ENCODE measurements around the gene KIR3DL3.
"Not testable (repeated sequence)": the region's sequence is repeated elsewhere in the genome, so short reads cannot be mapped to it uniquely, and the experiment has no call there.

Gene KIR3DL3

GRCh38 chr19:54692298-54692615 is 32.0 kb upstream of the KIR3DL3 start:
- in situ Hi-C loops (cut with MboI; ENCODE audit: low sequenced_read_pairs, unreplicated experiment) = no loop called here

GRCh38 chr19:54694648-54695047 is 29.6 kb upstream of the KIR3DL3 start:
- DNase-seq (ENCODE audit: low spot score) = no peak
- no peak for TF ChIP-seq CTCF (IDR thresholded peaks at IDR 0.05; ENCODE audit: borderline replicate concordance, control extremely low read depth, extremely low read depth, insufficient read depth, missing control alignments)
- in situ Hi-C loops (cut with MboI; ENCODE audit: low sequenced_read_pairs, unreplicated experiment) = no loop called here

More at GRCh38 chr19:54692298-54692615, 32.0 kb upstream of the KIR3DL3 start:
- TF ChIP-seq CTCF (IDR thresholded peaks at IDR 0.05; ENCODE audit: borderline replicate concordance, control extremely low read depth, extremely low read depth, insufficient read depth, missing control alignments) = no peak
- DNase-seq (ENCODE audit: low spot score) = no peak

DNA sequence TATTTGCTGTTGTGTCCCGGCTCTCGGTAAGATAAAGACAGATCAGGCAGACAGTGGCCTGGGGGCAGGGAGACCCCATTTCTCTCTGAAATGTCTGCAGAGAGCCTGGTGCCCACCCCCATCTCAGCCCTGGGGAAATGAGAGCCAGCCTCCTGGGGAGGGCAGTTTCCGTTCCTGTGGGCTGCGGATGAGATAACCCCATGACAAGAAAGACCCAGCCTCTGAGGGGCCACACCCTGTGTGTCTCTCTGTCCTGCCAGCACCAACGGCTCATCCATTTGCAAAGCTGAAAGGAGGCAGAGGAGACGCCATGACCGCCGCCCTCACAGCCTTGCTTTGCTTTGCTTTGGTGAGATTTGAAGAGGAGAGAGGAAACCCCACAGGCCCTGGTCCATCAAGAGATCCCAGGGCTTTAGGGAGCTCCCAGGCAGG is 28.1 kb upstream of the KIR3DL3 start:
- no peak for DNase-seq (ENCODE audit: low spot score)
- no peak for TF ChIP-seq CTCF (IDR thresholded peaks at IDR 0.05; ENCODE audit: borderline replicate concordance, control extremely low read depth, extremely low read depth, insufficient read depth, missing control alignments)
- in situ Hi-C loops (cut with MboI; ENCODE audit: low sequenced_read_pairs, unreplicated experiment) = no loop called here

GRCh38 chr19:54696766-54697165 is 27.5 kb upstream of the KIR3DL3 start:
- DNase-seq (ENCODE audit: low spot score) = no peak
- TF ChIP-seq CTCF (IDR thresholded peaks at IDR 0.05; ENCODE audit: borderline replicate concordance, control extremely low read depth, extremely low read depth, insufficient read depth, missing control alignments) = no peak
- in situ Hi-C loops (cut with MboI; ENCODE audit: low sequenced_read_pairs, unreplicated experiment) = no loop called here

DNA sequence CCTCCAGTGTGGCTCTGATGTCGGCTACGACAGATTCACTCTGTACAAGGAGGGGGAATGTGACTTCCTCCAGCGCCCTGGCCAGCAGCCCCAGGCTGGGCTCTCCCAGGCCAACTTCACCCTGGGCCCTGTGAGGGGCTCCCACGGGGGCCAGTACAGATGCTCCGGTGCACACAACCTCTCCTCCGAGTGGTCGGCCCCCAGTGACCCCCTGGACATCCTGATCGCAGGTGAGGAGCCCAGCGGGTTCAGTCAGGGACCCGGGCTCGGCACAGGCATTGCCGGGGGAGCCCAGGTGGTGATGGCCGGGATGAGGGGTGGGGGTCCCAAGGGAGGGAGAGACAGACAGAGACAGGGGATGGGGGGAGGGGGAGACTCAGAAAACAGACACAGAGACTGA is 26.5 kb upstream of the KIR3DL3 start:
- not testable (repeated sequence) for DNase-seq (ENCODE audit: low spot score)

GRCh38 chr19:54704928-54705327 is 19.3 kb upstream of the KIR3DL3 start:
- in situ Hi-C loops (cut with MboI; ENCODE audit: low sequenced_read_pairs, unreplicated experiment) = no loop called here

More for the DNA sequence above, 26.5 kb upstream of the KIR3DL3 start:
- in situ Hi-C loops (cut with MboI; ENCODE audit: low sequenced_read_pairs, unreplicated experiment) = not testable (repeated sequence)

DNA sequence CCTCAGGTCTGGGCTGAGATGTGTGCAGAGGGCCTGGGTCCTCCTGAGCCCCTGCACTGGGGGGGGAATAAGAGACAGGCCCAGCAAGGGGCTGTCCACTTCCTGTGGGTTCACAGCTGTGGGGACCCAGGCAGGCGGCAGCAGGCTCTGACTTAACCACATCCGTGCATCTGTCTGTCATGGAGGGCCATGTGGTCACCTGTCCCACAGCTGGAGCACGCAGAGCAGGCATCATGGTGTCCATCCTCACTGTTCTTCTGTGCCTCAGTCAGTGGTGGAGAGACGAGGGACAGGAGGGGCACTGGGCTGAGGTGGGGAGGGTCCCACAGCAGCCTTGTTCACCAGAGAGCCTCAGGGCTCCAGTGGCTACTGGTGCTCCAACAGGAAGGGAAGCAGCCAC is 16.3 kb upstream of the KIR3DL3 start:
- in situ Hi-C loops (cut with MboI; ENCODE audit: low sequenced_read_pairs, unreplicated experiment) = no loop called here
- DNase-seq (ENCODE audit: low spot score) = peak; percentile 64
- no peak for TF ChIP-seq CTCF (IDR thresholded peaks at IDR 0.05; ENCODE audit: borderline replicate concordance, control extremely low read depth, extremely low read depth, insufficient read depth, missing control alignments)

More at GRCh38 chr19:54704928-54705327, 19.3 kb upstream of the KIR3DL3 start:
- DNase-seq (ENCODE audit: low spot score) = no peak
- TF ChIP-seq CTCF (IDR thresholded peaks at IDR 0.05; ENCODE audit: borderline replicate concordance, control extremely low read depth, extremely low read depth, insufficient read depth, missing control alignments) = no peak

All from GM13976 (cell line).